ENCODE results near the gene EEF1AKMT4.
"Not testable (repeated sequence)": the region's sequence is repeated elsewhere in the genome, so short reads cannot be mapped to it uniquely, and the experiment has no call there.

The EEF1AKMT4 gene

DNA sequence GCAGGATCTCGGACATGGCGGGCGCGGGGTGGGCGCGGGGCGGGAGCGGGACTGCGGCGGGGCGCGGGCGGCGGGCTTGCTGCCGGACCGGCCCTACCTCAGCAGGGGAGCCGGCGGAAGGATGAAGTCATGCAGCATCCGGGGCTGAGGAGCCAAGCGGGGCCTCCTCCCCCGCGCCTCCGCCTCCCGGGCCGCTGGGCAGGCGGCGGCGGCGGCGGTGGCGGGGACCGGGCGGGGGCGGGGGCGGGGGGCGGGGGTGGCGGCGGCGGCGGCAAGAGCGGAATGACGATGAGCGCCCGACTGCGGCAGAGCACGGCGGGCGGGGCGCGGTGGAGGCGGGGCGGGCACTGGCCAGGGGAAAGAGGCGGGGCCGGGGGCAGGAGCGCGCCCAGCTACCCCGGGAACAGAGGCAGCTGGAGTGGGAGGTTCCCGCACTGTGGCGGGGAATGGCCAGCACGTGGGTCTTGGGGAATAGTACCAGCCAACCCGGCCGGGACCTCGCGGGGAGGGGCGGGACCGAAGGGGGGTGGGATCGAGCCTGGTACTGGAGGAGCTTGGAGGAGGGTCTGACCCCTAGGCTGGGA lies 11.9 kb downstream of the EEF1AKMT4 start, which contains the start of gene CAMK2N2:
TSS of gene CAMK2N2 (minus strand) at position 284 of the 584 bp plus-strand sequence. CDS start at position 16, 268 bp downstream.
- TF ChIP-seq, protein P1, sequence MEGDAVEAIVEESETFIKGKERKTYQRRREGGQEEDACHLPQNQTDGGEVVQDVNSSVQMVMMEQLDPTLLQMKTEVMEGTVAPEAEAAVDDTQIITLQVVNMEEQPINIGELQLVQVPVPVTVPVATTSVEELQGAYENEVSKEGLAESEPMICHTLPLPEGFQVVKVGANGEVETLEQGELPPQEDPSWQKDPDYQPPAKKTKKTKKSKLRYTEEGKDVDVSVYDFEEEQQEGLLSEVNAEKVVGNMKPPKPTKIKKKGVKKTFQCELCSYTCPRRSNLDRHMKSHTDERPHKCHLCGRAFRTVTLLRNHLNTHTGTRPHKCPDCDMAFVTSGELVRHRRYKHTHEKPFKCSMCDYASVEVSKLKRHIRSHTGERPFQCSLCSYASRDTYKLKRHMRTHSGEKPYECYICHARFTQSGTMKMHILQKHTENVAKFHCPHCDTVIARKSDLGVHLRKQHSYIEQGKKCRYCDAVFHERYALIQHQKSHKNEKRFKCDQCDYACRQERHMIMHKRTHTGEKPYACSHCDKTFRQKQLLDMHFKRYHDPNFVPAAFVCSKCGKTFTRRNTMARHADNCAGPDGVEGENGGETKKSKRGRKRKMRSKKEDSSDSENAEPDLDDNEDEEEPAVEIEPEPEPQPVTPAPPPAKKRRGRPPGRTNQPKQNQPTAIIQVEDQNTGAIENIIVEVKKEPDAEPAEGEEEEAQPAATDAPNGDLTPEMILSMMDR (conservative IDR thresholded peaks at IDR 0.05), result no peak
- peak within 1 kb of the TSS; percentile 82 for H3K27ac ChIP-seq

DNA sequence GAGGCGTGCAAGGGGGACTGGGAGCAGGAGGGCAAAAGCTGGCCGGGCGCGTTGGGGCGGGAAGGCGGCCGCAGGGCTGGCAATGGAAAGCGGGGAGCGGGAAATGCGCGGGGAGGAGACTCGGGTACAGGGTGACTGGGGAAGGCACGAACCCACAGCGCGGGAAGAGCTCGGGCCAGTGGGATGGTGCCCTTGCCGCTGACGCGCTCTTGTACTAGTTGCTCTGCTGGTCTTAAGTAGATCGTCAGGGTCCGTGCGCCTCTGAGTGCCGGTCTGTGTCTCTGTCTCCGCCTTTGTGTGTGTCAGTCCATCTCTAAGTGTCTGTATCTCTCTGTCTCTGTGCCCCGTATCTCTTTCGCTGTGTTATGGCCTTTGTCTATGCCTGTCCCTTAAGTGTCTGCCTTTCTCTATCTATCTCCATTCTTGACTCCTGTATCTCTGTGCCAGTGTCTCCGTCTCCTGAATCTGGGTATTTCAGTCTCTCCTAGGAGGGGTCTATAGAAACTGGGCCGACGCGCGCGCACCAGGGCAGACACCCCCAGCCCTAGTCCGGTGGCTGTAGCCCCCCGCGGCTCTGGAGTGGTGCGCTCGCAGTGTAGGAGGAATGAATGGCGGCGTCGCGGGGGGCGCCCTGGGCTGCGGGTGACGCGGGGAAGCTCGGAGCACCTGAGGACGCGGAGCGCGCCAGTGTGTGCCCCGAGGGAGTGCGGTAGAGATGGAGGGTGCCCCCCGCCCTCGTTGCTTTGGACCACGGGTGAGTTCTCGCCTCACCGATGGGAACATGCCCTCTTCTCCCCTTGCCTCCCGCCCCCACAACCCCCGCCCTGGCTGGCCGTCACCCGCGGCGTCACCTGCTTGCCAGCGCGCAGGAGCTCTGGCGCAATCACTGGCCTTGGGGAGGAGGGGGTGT lies 12.6 kb downstream of the EEF1AKMT4 start:
- peak overlapping the region; percentile 82; the same call in 1 of the 2 replicates for H3K27ac ChIP-seq
- TF ChIP-seq, protein P1 (conservative IDR thresholded peaks at IDR 0.05), result no peak

DNA sequence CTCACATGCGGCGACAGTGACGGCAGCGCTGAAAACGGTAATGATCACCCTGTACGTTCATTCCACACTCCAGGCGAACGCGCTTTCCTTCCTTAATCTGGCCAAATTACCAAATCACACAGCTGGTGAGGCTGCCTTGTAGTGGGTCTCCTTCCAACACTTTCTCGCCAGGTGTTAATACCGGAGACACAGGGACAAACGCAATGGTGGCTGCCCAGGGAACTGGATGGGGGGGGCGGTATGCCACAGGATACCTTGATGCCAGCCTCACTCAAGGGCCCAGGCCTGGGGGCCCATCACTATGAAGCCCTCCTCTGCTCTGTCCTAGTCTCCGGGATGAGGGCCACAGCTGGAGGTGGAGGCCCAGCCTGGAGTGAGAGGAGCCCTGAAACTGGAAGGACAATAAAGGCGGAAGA lies 13.3 kb downstream of the EEF1AKMT4 start:
- TF ChIP-seq, protein P1 (conservative IDR thresholded peaks at IDR 0.05), result no peak
- H3K27ac ChIP-seq, result no peak overlapping the region

DNA sequence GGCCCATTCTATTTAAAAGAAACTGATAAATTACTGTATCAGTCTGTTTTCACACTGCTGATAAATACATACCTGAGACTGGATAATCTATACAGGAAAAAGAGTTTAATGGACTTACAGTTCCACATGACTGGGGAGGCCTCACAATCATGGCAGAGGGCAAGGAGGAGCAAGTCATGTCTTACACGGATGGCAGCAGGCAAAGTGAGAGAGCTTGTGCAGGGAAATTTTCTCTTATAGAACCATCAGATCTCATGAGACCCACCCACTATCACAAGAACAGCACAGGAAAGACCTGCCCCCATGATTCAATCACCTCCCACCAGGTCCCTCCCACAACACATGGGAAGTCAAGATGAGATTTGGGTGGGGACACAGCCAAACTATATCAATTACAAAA lies 17.8 kb downstream of the EEF1AKMT4 start:
- H3K27ac ChIP-seq, result not testable (repeated sequence)

DNA sequence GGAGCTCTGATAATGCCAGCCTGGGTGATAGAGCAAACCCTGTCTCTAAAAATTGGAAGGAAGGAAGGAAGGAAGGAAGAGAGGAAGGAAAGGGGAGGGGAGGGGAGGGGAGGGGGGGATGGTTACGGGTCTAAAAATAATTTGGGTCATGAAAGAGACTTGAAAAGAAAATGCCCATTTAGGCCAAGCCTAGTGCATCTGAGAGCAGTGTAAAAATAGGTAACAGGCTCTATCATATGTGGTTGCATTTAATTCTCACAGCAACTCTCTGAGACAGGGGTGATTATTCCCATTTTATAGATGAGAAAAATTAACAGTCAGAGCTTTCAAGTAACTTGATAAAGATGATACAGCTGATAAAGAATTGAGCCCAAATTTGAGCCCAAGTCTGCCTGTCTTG lies 22.8 kb downstream of the EEF1AKMT4 start:
- TF ChIP-seq, protein P1 (conservative IDR thresholded peaks at IDR 0.05), result no peak
- no peak overlapping the region for H3K27ac ChIP-seq

DNA sequence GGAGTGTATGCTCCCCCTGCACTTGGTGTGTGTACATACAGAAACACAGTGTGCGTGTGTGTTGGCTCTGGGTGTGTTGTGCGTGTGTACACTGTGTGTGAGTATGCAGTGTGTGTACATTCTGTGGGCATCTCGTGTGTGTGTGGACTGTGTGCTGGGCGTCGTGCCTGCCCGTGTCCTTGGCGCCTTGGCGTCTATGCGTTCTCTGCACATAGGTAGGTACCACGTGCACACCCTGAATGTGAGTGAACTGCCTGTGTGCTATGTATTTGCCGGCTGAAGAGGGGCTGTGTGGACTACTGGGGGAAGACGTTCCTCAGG lies 25.9 kb downstream of the EEF1AKMT4 start:
- H3K27ac ChIP-seq, result no peak overlapping the region
- TF ChIP-seq, protein P1 (conservative IDR thresholded peaks at IDR 0.05), result no peak

DNA sequence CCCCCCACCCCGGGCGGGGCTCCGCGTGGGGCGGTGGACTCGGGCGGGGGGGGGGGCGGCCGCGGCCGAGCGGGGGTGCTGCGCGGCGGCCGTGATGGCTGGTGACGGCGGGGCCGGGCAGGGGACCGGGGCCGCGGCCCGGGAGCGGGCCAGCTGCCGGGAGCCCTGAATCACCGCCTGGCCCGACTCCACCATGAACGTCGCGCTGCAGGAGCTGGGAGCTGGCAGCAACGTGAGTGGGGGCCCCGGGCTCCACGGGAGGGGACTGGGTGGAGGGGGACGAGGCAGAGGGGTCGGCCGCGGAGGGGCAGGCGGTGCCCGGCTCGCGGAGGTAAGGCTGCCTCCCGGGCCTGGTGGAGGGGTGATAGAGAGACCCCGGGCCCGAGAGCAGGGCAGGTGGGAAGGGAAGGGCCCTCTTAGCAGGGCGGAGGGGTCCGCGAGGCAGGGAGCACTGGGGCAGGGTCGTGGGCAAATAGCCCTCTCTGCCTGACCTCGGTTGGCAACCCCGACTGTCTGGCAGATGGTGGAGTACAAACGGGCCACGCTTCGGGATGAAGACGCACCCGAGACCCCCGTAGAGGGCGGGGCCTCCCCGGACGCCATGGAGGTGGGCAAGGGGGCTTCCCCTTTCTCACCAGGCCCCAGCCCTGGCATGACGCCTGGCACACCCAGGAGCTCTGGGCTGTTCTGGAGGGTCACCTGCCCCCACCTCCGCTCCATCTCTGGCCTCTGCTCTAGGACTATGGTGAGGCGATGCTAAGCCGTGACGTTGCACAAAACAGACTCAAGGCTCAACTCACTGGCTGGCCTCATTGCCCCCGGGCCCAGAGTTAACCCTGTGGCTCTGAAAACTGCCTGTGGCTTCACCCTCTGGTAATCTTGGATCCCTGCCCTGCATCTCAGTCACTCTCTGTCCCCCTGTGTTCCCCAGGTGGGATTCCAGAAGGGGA lies 26.8 kb downstream of the EEF1AKMT4 start, which contains the start of gene ECE2:
TSS of gene ECE2 (plus strand) at position 62 of the 950 bp plus-strand sequence. CDS start at position 194, 132 bp downstream.
- H3K27ac ChIP-seq, result no peak within 1 kb of the TSS
- TF ChIP-seq, protein P1 (conservative IDR thresholded peaks at IDR 0.05), result no peak
